ENCODE measurements around the gene ADAMTS19.

ADAMTS19 gene

DNA sequence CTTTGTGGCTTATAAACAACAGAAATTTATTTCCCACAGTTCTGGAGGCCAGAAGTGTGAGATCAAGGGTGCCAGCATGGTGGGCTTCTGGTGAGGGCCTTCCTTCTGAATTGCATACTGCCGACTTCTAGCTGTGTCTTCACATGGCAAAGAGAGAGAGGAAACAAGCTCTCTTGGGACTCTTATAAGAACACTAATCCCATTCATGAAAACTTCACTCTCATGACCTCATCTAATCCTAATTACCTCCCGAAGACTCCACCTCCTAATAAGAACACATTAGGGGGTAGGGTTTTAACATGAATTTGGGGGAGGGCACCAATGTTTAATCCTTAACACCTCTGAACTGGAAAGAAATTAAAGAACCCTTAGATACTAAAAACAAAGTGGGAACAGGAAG is 211.9 kb downstream of the ADAMTS19 start:
- DNase-seq (ENCODE audit: low read depth in 2 of 2), result no peak

GRCh38 chr5:129679671-129680070 is 219.6 kb downstream of the ADAMTS19 start:
- no peak for DNase-seq (ENCODE audit: low read depth in 2 of 2)

GRCh38 chr5:129687941-129688340 is 227.8 kb downstream of the ADAMTS19 start:
- no peak for DNase-seq (ENCODE audit: low read depth in 2 of 2)

DNA sequence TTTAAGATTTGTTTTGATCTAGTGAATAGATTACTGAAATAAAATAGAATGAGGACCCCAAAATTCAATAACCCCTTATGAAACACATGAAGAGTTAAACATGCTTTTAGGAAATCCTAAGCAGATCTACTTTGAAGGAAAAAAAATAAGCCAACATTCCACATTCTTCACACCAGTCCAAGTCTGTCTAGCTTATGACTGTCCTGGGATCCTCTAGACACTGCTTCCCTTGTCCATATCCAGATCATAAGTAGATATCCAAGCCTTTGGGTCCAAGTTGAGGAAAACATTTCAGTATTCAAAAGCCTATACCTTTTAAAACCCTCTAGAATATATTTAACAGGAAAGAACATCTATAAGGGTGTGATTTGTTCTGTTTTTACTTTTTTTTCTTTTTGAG is 228.9 kb downstream of the ADAMTS19 start:
- no peak for DNase-seq (ENCODE audit: low read depth in 2 of 2)

GRCh38 chr5:129691220-129691619 is 231.1 kb downstream of the ADAMTS19 start:
- no peak for DNase-seq (ENCODE audit: low read depth in 2 of 2)

DNA sequence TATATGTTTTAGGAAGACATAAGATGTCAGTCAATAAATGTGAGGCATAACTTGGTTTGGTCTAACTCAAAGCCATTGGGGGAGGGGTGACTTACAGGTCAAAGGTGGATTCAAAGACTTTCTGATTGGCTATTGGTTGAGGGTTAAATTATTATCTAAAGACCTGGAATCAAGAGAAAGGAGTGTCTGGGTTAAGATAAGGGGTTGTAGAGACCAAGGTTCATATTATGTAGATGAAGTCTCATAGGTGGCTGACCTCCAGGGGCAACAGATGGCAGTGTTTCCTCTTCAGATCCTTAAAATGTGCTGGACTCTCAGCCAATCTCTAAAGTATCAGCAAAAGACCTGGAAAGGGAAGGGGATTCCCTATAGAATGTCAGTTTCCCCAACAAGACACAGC is 236.5 kb downstream of the ADAMTS19 start:
- DNase-seq (ENCODE audit: low read depth in 2 of 2), result no peak

DNA sequence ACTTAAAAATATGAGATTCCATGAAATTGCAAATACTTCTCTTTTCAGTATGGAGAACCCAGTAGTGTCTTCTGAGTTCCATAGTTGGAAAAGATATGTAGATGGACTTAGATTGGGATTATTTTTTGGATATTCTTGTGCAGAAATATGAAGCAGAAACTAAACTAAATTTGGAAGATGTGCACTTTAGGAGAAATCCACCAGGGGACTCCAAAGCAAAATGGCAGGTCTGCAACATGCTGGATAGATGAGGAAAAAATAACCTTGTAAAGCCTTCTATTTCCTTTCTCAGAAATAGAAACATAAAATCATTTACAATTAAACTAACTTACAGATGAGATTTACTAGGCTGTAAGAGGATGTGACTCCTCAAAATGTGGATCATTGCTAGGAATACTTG is 238.6 kb downstream of the ADAMTS19 start:
- no peak for DNase-seq (ENCODE audit: low read depth in 2 of 2)

- DNase-seq (ENCODE audit: low read depth in 2 of 2), result no peak
These were observed 256.1 kb downstream of the ADAMTS19 start for GRCh38 chr5:129716235-129716634.

GRCh38 chr5:129716651-129717050 is 256.6 kb downstream of the ADAMTS19 start:
- no peak for DNase-seq (ENCODE audit: low read depth in 2 of 2)

DNA sequence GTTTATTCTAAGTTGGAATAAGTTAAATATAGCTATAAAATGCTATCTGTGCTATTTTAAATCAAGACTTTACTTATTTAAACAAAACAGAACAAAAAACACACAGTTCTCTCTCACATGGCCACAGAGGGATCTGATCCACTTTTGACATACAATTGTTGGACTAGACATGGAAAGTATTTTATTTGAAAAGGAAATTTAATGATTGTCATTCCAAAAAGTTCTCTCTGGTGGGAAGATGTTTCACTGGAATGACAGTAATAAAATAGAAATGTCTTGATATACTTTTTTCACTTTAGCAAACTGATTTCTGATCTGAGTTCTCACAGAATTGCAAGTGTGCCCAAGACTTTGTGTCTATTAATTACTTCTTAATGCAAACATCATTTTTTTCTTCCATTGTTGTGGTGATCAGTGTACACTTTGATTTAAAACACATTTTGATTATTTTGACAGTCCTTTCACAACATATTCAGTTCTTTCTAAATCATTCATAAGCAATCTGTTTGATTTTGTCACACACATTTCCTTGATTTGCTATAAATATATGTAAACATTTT is 257.7 kb downstream of the ADAMTS19 start:
- no peak for DNase-seq (ENCODE audit: low read depth in 2 of 2)

GRCh38 chr5:129718471-129719090 is 258.5 kb downstream of the ADAMTS19 start:
- no peak for DNase-seq (ENCODE audit: low read depth in 2 of 2)

DNA sequence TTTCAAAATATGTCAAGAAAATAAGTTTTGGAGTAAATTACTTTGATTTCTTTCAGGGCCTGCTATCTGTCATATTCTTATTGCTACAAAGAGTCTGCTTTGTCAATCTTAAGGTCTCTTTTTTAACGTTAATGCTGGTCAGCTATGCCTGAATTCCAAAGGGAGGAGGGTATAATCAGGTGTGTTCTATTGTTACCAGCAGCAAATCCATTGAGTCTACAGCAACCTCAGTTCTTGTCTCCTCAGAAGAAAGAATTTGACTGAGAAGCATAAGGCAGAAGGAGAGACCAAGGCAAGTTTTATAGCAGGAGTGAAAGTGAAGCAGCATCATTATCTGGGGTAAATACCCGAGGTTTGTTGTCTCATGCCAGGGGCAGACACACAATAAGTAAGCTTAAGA is 264.1 kb downstream of the ADAMTS19 start:
- no peak for DNase-seq (ENCODE audit: low read depth in 2 of 2)

DNA sequence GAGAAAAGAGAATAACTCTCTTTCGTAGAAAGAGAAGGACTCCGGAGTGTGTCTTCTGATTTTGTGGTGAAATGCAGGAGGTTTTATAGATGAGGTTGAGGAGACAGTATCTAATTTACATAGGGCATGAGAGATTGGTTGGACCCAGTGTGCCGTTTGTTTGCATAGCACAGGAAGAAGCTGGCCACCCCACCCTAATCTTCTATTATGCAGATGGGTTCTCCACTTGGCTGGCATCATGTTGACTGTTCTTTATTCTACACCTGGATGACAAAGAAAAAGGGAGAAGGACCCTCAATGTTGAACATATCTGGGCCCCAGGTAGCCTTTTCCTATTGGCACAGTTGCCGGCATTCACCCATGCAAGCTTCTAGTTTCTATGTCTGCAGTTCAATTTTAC is 264.5 kb downstream of the ADAMTS19 start:
- no peak for DNase-seq (ENCODE audit: low read depth in 2 of 2)

DNA sequence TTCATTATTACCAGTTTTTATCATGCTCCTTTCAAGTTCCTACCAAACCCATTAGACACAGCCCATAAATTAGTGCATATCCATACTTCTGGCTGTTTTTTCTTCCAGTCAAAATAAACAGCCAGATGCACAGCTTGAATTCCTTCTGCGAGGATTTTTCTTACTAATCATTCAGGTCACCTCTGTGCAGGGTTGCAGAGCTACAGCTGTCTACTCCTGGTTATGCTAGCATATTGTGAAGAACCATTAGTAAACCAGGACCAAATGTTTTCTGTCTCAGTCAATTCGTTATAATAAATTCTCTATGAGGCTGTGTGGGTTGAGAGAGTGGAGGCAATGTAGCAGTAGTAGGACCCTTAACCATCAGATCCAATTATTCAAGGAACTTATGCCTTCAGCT is 279.7 kb downstream of the ADAMTS19 start:
- no peak for DNase-seq (ENCODE audit: low read depth in 2 of 2)

GRCh38 chr5:129743541-129744187 is 283.6 kb downstream of the ADAMTS19 start:
- no peak for DNase-seq (ENCODE audit: low read depth in 2 of 2)

- DNase-seq (ENCODE audit: low read depth in 2 of 2), result no peak
These were observed 285.9 kb downstream of the ADAMTS19 start for GRCh38 chr5:129745997-129746396.

- no peak for DNase-seq (ENCODE audit: low read depth in 2 of 2)
These were observed 286.8 kb downstream of the ADAMTS19 start for GRCh38 chr5:129746876-129747275.

- DNase-seq (ENCODE audit: low read depth in 2 of 2), result no peak
These were observed 287.7 kb downstream of the ADAMTS19 start, which contains the start of gene MINAR2 for GRCh38 chr5:129747572-129748407. Gene MINAR2 (plus strand): TSS chr5:129748094. CDS start chr5:129748191, 97 bp downstream.

DNA sequence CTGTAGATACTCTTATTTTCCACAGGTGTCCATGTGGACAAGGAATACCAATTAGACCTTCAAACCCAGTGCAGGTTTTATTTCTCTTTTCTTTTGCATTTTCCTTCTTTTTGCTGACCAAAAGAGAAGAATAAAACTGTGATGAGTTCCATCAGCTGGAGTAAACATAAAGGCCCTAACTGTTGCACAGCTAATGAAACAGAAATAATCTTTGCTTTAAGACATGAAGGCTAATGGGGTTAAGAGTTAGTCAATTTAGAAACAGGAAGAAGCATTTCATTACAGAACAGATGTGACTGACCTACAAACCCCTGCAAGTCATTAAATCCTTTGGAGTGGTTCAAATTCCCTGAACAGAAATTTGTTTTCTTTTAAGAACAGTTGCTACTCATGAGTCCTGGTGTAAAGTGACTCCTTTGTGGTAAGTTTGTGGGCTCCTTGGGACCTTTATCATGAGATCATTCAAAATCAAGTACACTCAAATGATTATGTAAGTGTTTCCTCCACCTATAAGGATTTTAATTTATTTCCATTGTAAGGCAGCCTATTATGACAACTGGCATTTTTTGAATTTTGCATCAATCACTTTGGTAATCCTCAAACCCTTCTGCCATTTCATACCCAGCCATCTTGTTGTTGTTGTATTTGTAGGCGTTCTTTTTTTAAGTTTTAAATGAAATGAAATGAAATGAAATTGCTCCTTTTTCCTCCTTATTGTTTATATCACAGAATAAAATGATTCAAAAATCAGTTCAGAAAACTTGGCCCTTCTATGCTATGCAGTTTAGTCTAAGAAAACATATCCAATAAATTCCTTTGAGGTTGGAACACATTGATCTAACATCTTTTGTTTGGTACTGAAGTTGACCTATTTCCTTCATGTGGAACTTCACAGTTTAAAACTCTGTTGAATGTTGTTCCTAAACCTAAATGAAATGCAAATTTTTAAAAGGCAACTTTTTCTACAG is 289.1 kb downstream of the ADAMTS19 start:
- DNase-seq (ENCODE audit: low read depth in 2 of 2), result no peak

- no peak for DNase-seq (ENCODE audit: low read depth in 2 of 2)
These were observed 300.7 kb downstream of the ADAMTS19 start for GRCh38 chr5:129760636-129761325.

GRCh38 chr5:129763651-129764050 is 303.6 kb downstream of the ADAMTS19 start:
- DNase-seq (ENCODE audit: low read depth in 2 of 2), result no peak

All from stimulated activated CD4-positive, alpha-beta T cell treated with anti-CD3 and anti-CD28 coated beads, Interleukin-15, amount 100 ng/mL, for 48 hours (primary cell).